Fibroblast of pulmonary artery (primary cell): Measurements from ENCODE around the gene JAML.

ENCODE experiments used
- DNase-seq: peaks from one replicate; pipeline ENCODE4 v3.0.0-alpha.2; 2010; ENCODE audit warnings: low read depth
- H3K4me3 ChIP-seq: replicated peaks from 2 replicates; pipeline ENCODE4 v1.5.1; 2011; ENCODE audit warnings: low read depth, mild to moderate bottlenecking, control low read depth, low read length, moderate library complexity
- TF ChIP-seq, protein P1 (sequence below): IDR thresholded peaks from 2 replicates; pipeline ENCODE4 v1.5.1; 2011; ENCODE audit warnings: mild to moderate bottlenecking, control low read depth, low read length, inconsistent platforms; ENCODE audit errors: missing control alignments

JAML gene

DNA sequence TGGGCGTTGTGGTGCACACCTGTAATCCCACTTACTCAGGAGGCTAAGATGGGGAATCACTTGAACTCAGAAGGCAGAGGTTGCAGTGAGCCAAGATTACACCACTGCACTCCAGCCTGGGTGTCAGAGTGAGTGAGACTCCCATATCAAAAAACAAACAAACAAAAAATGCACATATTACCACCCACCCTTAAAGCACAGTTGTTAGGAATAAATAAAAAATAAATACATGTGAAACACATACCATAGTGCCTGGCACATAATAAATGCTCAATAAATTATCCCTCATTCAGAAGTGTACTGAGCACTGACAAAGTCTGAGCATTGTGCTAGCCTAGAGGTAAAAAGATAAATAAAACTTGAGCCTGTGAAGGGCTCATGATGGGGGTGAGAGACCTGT is 9.0 kb upstream of the JAML start:
- no peak for DNase-seq
- TF ChIP-seq, protein P1, sequence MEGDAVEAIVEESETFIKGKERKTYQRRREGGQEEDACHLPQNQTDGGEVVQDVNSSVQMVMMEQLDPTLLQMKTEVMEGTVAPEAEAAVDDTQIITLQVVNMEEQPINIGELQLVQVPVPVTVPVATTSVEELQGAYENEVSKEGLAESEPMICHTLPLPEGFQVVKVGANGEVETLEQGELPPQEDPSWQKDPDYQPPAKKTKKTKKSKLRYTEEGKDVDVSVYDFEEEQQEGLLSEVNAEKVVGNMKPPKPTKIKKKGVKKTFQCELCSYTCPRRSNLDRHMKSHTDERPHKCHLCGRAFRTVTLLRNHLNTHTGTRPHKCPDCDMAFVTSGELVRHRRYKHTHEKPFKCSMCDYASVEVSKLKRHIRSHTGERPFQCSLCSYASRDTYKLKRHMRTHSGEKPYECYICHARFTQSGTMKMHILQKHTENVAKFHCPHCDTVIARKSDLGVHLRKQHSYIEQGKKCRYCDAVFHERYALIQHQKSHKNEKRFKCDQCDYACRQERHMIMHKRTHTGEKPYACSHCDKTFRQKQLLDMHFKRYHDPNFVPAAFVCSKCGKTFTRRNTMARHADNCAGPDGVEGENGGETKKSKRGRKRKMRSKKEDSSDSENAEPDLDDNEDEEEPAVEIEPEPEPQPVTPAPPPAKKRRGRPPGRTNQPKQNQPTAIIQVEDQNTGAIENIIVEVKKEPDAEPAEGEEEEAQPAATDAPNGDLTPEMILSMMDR: no peak
- no peak overlapping the region for H3K4me3 ChIP-seq

DNA sequence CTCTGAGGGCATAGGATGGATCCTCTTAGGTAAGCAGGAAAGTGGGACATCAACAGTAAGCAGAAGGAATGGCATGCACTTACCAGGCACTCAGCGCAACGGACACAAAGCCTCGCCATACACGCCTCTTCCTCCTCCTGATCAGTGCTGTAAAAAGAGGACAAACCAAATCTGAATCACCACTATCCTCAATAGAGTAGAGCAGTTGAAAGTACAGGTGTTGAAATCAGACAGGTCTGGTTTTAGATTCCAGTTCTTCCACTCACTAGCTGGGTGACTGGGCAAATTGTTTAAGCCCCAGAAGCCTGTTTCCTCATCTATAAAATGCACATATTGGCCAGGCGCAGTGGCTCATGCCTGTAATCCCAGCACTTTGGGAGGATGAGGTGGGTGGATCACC is 8.6 kb upstream of the JAML start:
- DNase-seq: no peak
- H3K4me3 ChIP-seq: no peak overlapping the region
- TF ChIP-seq, protein P1: no peak

DNA sequence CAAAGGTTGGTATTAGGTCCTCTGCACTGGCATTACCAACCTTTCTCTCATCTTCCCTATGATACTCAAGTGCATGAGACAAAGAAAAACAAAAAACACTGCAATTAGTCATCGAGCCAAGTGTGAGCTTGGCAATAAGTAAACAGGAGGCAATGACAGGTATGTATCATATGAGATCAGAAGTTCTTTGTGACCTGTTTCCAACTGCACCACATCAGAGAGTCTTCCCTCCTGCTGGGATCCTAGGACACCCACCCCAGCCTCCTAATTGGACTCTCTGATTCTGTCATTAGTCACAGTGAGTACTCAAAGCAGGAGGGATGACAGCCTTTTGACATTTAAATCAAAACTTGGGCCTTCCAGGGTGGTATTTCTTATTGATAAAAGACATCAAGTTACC is 7.8 kb upstream of the JAML start:
- no peak for DNase-seq
- no peak overlapping the region for H3K4me3 ChIP-seq
- TF ChIP-seq, protein P1: no peak

DNA sequence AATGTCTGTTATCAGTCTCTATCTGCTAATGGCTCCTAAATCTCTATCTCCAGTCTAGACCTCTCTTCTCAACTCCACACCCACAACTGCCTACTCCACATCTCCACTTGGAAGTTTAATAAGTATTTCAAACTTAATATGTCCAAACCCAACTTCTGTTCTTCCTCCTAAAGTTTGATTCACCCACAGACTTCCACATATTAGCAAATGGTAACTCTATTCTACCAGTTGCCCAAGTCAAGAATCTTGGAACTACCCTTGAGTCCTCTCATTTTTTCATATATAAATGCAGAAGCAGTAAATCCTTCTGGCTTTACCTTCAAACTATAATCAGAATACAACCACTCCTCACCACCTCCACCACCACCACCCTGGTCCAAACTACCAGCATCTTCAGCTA is 6.7 kb upstream of the JAML start:
- DNase-seq: no peak
- no peak overlapping the region for H3K4me3 ChIP-seq
- TF ChIP-seq, protein P1: no peak

DNA sequence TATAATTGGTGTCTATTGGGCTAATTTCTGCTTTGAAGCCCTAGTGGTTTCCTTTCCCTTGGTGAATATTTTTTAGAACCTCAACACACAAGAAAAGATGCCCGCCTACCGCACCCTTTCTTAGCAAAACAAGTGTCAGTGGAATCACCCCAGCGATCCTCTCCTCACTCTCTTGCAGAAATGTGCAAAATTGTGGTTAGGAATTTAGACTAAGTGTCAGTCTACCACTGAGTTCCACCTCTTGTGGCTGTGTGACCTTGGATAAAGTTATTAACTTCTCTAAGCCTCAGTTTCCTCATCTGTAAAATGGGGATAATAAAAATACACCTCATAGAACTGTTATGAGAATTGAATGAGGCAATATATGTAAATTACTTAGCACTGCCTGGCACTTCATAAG is 5.3 kb upstream of the JAML start:
- TF ChIP-seq, protein P1: no peak
- no peak overlapping the region for H3K4me3 ChIP-seq
- DNase-seq: no peak

DNA sequence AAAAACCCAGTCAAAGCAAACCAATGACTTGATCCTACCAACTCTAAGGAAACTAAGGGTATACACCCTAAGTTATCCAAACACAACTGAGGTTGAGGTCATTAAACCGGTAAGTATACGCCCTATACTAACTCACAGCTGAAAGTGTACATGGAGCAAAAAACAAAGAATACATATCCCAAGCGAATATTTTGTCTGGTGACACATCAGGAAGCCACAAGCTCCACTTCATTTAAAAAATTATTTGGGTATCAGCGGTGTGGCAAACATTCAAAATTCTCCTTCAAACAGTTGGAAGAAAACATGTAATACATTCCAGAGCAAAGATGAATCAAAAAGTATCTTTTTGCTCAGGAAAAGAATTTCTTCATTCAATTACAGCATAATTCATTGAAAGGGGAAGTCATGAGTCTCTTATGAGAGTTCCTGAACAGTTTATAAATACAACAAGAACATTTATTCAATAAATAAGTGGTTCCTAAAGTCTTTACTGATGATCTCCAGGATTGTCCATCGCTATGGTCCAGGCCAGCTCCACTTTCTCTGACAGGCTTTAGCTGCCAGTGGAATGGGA is 4.5 kb upstream of the JAML start:
- no peak for DNase-seq
- TF ChIP-seq, protein P1: no peak
- H3K4me3 ChIP-seq: no peak overlapping the region
